Keratinocyte (primary cell): Measurements from ENCODE around the gene COX4I2. TPM values are rescaled to one million over a fixed set of nuclear protein-coding genes. Genes with fewer than 3 reads are reported as not detected.

ENCODE experiments used
- DNase-seq: peaks from one replicate; pipeline ENCODE4 v3.0.0-alpha.2; 2011; ENCODE audit warnings: low read depth, missing footprints, low spot score
- FAIRE-seq: peaks from 2 replicates; lab custom pipeline; 2011; peaks lifted over from hg19 to GRCh38; lab: Jason Lieb, UNC
- H2AFZ ChIP-seq: 2 replicates; pipeline ENCODE4 v1.6.0; 2012; ENCODE audit warnings: low read length, control low read depth, inconsistent platforms; ENCODE audit not compliant: control insufficient read depth
- H3K27ac ChIP-seq: 2 replicates; pipeline ENCODE4 v1.5.1; 2011; ENCODE audit warnings: low read length; ENCODE audit not compliant: control insufficient read depth, insufficient read depth
- H3K27me3 ChIP-seq: 3 replicates; pipeline ENCODE4 v1.6.0; 2011; ENCODE audit warnings: low read length; ENCODE audit not compliant: control insufficient read depth, insufficient read depth; ENCODE audit errors: extremely low read depth
- H3K36me3 ChIP-seq, 2 experiments: 2 replicates in 1 of 2; 3 replicates in 1 of 2; pipeline ENCODE4 v1.5.1; 2011; ENCODE audit warnings: low read length in 2 of 2, mild to moderate bottlenecking in 1 of 2; ENCODE audit not compliant: control insufficient read depth in 2 of 2, insufficient read depth in 2 of 2; ENCODE audit errors: extremely low read depth in 1 of 2
- H3K4me1 ChIP-seq: 3 replicates; pipeline ENCODE4 v1.5.1; 2011; ENCODE audit warnings: low read length; ENCODE audit not compliant: control insufficient read depth, insufficient read depth; ENCODE audit errors: extremely low read depth
- H3K4me2 ChIP-seq: 3 replicates; pipeline ENCODE4 v1.6.0; 2011; ENCODE audit warnings: low read depth, low read length; ENCODE audit not compliant: control insufficient read depth, insufficient read depth; ENCODE audit errors: extremely low read depth
- H3K4me3 ChIP-seq, 3 experiments: fragments of 200-600 bp in 1 of 3; sonication (generic) in 1 of 3; 2 replicates in 2 of 3; 3 replicates in 1 of 3; pipeline ENCODE4 v1.5.1; 2011 to 2016; ENCODE audit warnings: low read length in 3 of 3, mild to moderate bottlenecking in 3 of 3, control low read depth in 2 of 3, inconsistent platforms in 1 of 3, low read depth in 1 of 3, mixed read lengths in 1 of 3, mixed run types in 1 of 3, moderate library complexity in 1 of 3; ENCODE audit not compliant: control insufficient read depth in 2 of 3, insufficient read depth in 2 of 3; ENCODE audit errors: extremely low read depth in 1 of 3
- H3K79me2 ChIP-seq: 2 replicates; pipeline ENCODE4 v1.6.0; 2012; ENCODE audit warnings: low read length; ENCODE audit not compliant: control insufficient read depth, insufficient read depth
- H3K9ac ChIP-seq: 3 replicates; pipeline ENCODE4 v1.6.0; 2011; ENCODE audit warnings: low read length; ENCODE audit not compliant: control insufficient read depth, insufficient read depth; ENCODE audit errors: extremely low read depth
- H3K9me1 ChIP-seq: 3 replicates; pipeline ENCODE4 v1.6.0; 2011; ENCODE audit warnings: low read length; ENCODE audit not compliant: control insufficient read depth, insufficient read depth; ENCODE audit errors: extremely low read depth
- H3K9me3 ChIP-seq: 2 replicates; pipeline ENCODE4 v1.5.1; 2012; ENCODE audit warnings: low read depth, low read length; ENCODE audit not compliant: control insufficient read depth
- H4K20me1 ChIP-seq: 3 replicates; pipeline ENCODE4 v1.6.0; 2011; ENCODE audit warnings: low read length; ENCODE audit not compliant: control insufficient read depth, insufficient read depth; ENCODE audit errors: extremely low read depth
- CTCF ChIP-seq, 3 experiments: IDR thresholded peaks in 1 of 3; conservative IDR thresholded peaks in 1 of 3; optimal IDR thresholded peaks in 1 of 3; 2 replicates in 2 of 3; 3 replicates in 1 of 3; pipeline versions ENCODE3 to v1.5.1; 2011; ENCODE audit warnings: low read length in 3 of 3, mild to moderate bottlenecking in 3 of 3, moderate library complexity in 2 of 3, control low read depth in 1 of 3, inconsistent platforms in 1 of 3; ENCODE audit not compliant: insufficient read depth in 2 of 3; ENCODE audit errors: extremely low read depth in 1 of 3
- EZH2 ChIP-seq: IDR thresholded peaks from one replicate; pipeline ENCODE4 v1.6.1; 2012; ENCODE audit warnings: inconsistent platforms, mild to moderate bottlenecking, low read length, moderate library complexity
- dilution Hi-C: fragments of 300-500 bp; cut with MboI; formaldehyde crosslinking; loops from one replicate; pipeline ENCODE4 v1.7.0; 2020; ENCODE audit warnings: low sequenced_read_pairs; ENCODE audit not compliant: extremely low pct_ligation_motif_present
- polyA plus RNA-seq, 5 experiments: library from polyadenylated mRNA; depleted of rRNA in 3 of 5; stranded (reverse) in 3 of 5; stranded (forward) in 1 of 5; unstranded in 1 of 5; fragments of >200 nt; gene quantifications; 1 replicate in 1 of 5; 2 replicates in 3 of 5; 3 replicates in 1 of 5; pipeline versions ENCODE4 v1.2.1 to v1.2.3, GENCODE V29; 2011 to 2012; ENCODE audit warnings: missing spikeins in 2 of 5, low read depth in 1 of 5, low replicate concordance in 1 of 5

The COX4I2 gene
- polyA plus RNA-seq, 1 donor (not counting 4 experiments of a cell fraction or from before 2014, with no cell fraction given) = not detected

- Histone ChIP-seq H3K9ac (peak overlapping the region; percentile 56), H2AFZ (no peak overlapping the region), H3K79me2 (no peaks in the 10 kb centered on the region), H3K27me3 (no peaks in the 10 kb centered on the region), H3K9me3 (no peaks in the 10 kb centered on the region), H3K4me3 (no peak overlapping the region), H3K4me1 (peaks cover 29% of the 10 kb centered on the region), H3K36me3 (no peaks in the 10 kb centered on the region), H3K4me2 (peak overlapping the region; percentile 62), H4K20me1 (no peaks in the 10 kb centered on the region), H3K27ac (peak overlapping the region; percentile 76), H3K9me1 (peaks cover 2% of the 10 kb centered on the region)
- dilution Hi-C loops = no loop called here
- TF ChIP-seq CTCF (optimal IDR thresholded peaks at IDR 0.05 in 1 of 3, IDR thresholded peaks at IDR 0.05 in 1 of 3, conservative IDR thresholded peaks at IDR 0.05 in 1 of 3; ENCODE audit: extremely low read depth in 1 of 3, insufficient read depth in 2 of 3, low read length in 3 of 3) (no peak), EZH2 (no peak)
- DNase-seq (peak; percentile 99), FAIRE-seq (no peak)
Measured at GRCh38 chr20:31593221-31594001, 44.3 kb upstream of the COX4I2 start.

- dilution Hi-C loops = no loop called here
- no peak for TF ChIP-seq EZH2
- no peak for TF ChIP-seq CTCF (optimal IDR thresholded peaks at IDR 0.05 in 1 of 3, IDR thresholded peaks at IDR 0.05 in 1 of 3, conservative IDR thresholded peaks at IDR 0.05 in 1 of 3; ENCODE audit: extremely low read depth in 1 of 3, insufficient read depth in 2 of 3, low read length in 3 of 3)
- FAIRE-seq (no peak), DNase-seq (no peak)
- Histone ChIP-seq H3K79me2 (no peaks in the 10 kb centered on the region), H3K4me2 (peak overlapping the region; percentile 62), H3K4me3 (no peak overlapping the region), H2AFZ (no peak overlapping the region), H3K9me1 (peaks cover 2% of the 10 kb centered on the region), H3K9me3 (no peaks in the 10 kb centered on the region), H3K9ac (peak overlapping the region; percentile 56), H3K27me3 (no peaks in the 10 kb centered on the region), H3K4me1 (peaks cover 29% of the 10 kb centered on the region), H3K27ac (peak overlapping the region; percentile 76), H3K36me3 (no peaks in the 10 kb centered on the region), H4K20me1 (no peaks in the 10 kb centered on the region)
Measured at GRCh38 chr20:31594002-31594557, 43.6 kb upstream of the COX4I2 start.
